OCI-M1 (cell line): Measurements from ENCODE around the gene CPLX1.
"Not testable (repeated sequence)": the region's sequence is repeated elsewhere in the genome, so short reads cannot be mapped to it uniquely, and the experiment has no call there.

Experiments used
- DNase-seq: peaks from one replicate; lab custom pipeline; 2025; lab: John Stamatoyannopoulos, UW

CPLX1 gene

GRCh38 chr4:775485-775884, 50.4 kb downstream of the CPLX1 start:
- DNase-seq = not testable (repeated sequence)

DNA sequence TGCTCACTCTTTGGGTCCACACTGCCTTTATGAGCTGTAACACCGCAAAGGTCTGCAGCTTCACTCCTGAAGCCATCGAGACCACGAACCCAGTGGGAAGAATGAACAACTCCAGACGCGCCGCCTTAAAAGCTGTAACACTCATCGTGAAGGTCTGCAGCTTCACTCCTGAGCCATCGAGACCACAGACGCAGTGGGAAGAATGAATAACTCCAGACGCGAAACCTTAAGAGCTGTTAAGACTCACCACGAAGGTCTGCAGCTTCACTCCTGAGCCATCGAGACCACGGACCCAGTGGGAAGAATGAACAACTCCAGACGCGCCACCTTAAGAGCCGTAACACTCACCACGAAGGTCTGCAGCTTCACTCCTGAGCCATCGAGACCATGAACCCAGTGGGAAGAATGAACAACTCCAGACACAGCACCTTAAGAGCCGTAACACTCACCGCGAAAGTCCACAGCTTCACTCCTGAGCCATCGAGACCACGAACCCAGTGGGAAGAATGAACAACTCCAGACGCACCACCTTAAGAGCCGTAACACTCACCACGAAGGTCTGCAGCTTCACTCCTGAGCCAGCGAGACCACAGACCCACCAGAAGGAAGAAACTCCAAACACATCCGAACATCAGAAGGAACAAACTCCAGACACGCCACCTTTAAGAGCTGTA, 51.4 kb downstream of the CPLX1 start:
- DNase-seq = not testable (repeated sequence)

- no peak for DNase-seq
These were observed 52.7 kb downstream of the CPLX1 start for GRCh38 chr4:773214-773613.

DNA sequence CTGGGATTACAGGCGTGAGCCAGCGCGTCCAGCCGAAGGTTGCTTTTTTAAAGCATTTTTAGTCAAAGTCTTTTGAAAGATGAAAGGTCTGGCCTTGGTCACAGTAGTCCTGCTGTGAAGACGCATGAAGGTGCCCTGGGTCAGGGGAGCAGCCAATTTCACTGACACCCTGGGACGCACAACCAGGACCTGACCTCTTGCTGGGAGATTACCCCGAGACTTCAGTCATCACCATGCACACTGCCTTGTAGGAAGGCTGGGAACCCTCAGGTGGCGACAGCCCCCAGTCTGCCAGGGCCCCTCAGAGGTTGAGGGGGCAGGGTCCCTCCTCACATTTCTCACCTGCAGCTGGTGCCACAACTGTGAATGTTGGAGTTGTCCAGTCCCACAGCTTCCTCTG, 53.2 kb downstream of the CPLX1 start:
- DNase-seq = no peak

- no peak for DNase-seq
These were observed 53.8 kb downstream of the CPLX1 start for GRCh38 chr4:772118-772517.

DNA sequence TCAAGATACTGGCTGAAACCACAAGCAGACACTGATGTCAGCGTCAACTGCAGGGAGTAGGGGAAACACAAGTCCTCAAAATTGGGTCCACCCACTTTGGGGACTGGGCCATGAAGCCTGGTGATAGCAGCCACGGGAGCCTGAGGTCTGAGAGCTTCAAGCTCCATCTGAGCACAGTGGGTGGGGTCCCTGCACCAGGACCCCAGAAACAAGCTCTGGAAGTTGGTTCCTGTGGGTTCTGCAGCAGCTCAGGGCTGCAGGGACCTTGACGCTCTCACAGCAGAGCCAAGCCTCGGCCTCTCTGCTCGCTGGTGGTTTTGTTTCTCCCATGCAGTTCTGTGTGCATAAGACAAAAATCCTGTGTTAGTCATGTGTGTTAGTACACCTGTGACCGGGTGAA, 54.5 kb downstream of the CPLX1 start:
- no peak for DNase-seq

DNA sequence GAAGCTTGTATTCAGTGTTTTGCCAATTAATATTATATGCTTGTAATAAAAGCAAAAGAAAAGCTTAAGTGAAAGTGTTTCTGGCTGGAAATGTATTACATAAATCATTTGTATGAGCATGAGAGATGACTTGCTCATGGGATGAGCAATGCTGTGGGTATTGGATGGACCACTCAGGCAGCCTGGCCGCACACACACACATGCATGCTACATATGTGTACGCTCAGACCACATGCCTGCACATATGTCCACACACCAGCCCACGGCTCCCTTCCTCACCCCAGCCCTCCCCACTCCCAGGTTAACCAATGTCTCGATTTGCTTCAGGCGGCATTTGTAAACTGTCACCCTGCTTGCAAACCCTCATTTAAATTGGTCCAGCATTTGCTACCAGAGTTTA, 55.9 kb downstream of the CPLX1 start:
- DNase-seq = no peak

DNA sequence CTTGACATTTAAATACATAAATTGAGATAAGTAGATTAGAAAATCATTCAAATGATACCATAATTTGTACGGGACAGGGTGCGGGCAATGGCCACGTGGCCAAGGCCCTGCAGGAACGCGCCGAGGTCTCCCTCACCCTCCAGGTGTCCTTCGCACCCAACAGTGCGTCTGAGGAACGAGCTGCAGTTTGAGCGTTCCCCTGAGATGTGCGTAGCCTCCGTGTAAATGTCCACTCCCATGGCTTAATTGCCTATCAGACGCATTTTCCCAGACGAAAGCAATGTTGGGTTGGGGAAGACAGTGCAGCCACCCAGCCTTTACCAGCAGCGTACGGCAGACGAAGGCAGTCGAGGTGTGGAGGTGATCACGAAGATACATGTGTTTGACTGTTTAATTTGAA, 56.4 kb downstream of the CPLX1 start:
- no peak for DNase-seq

- DNase-seq = no peak
These were observed 56.9 kb downstream of the CPLX1 start for GRCh38 chr4:768995-769394.

DNA sequence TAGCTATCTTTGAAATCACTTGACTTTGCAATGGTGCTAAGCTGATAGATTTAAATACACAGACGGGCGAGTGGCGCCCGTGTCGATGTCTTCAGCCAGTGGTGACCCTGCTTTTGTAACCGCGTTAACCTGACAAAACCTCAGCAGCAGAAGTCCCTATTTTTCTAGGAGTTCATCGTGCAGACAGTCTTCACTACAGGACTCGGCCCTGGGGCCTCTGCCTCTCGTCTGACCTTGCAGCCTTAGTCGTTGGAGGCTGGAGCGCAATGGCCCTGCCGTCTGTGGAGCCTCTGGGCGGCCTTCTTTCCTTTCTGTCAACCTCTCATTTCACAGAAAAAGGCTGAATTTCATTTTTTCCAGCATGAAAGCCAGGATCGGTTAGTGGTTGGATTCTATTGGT, 57.9 kb downstream of the CPLX1 start:
- no peak for DNase-seq

GRCh38 chr4:766559-767283, 59.2 kb downstream of the CPLX1 start:
- no peak for DNase-seq

DNA sequence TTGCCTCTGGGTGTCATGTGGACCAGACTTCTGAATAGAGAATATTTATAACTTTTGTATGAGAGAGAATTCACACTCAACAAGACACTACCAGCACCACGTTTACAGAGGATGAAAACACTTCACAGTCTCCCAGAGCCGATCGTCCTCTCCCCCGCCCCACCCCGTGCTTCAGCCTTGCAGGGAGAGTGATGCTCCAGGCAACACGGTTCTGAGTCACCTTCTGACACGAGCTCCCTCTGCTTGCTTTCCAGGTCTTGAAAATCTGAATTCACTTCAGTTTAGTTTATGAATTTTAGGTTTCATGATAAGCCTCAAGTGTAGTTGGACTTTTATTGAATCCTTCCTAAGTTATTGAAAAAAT, 59.8 kb downstream of the CPLX1 start:
- no peak for DNase-seq

- no peak for DNase-seq
These were observed 61.3 kb downstream of the CPLX1 start for GRCh38 chr4:764405-765169.

GRCh38 chr4:763922-764321, 62.0 kb downstream of the CPLX1 start:
- no peak for DNase-seq

DNA sequence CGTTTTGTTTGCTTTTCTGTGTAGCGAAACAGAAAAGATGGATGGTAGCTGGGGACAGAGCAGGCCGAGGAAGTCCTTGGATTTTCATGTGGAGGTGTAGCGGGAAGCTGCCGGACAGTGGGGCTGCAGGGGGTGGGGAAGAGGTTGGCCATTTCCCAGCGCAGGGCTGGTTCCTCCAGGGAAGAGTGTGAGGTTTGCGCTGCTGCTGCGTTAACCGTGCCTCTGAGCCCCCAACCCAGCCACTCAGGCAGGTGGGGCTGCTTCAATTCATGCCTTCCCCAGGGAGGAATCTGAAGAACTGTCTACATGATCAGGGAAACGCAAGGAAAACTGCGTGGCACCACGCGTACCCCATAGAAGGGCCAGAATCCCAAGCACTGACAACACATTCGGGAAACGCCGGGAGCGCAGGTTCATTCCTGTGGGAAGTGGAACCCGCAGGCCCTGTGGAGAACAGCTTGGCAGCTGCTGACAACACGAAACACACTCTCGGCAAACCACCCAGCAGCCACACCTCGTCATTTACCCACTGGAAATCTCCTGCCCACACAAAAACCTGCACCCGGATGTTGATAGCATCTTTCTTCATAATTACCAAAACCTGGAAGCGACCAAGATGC, 62.6 kb downstream of the CPLX1 start:
- DNase-seq = no peak

DNA sequence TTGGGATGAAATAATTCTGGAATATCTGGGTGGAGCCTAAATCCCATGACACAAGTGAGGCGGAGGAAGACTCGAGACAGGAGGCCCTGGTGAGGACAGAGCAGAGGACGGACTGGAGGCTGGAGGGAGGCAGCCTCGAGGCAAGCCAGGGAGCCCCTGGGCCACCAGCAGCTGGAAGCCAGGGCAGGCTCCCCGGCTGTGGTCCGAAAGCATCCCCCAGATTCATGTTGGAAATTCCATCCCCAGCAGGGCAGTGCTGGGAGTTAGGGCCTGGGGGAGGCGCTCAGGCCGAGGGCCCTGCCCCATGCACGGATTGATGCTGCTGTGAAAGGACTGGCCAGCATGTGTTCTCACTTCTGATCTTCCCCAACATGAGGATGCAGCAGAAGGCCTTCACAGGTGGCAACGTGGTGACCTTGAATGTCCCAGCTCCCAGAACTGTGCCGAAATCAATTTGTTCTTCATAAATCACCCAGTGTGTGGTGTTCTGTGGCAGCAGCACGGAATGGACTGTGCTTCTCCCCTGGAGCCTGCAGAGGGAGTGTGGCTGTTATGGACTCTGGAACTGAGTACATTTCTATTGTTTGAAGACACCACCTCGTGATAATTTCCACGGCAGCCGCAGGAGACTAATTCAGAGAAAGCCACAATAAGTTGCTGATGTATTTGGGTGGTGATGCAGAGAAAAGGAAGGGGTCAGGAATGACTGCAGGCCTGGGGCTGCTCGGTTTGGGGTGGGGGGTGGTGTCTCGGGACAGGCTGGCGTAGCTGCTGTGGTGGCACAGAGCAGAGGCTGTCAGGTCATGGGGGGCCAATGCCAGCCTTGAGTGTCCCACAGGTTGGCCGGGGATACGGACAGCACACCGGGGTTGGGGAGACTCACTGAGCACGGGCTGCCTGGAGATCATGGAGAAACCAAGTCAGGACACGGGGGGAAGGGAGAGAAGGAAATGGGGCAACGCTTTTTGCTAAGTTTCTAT, 63.4 kb downstream of the CPLX1 start:
- DNase-seq = no peak

GRCh38 chr4:761739-762138, 64.2 kb downstream of the CPLX1 start:
- DNase-seq = no peak

GRCh38 chr4:761086-761485, 64.8 kb downstream of the CPLX1 start:
- DNase-seq = no peak

DNA sequence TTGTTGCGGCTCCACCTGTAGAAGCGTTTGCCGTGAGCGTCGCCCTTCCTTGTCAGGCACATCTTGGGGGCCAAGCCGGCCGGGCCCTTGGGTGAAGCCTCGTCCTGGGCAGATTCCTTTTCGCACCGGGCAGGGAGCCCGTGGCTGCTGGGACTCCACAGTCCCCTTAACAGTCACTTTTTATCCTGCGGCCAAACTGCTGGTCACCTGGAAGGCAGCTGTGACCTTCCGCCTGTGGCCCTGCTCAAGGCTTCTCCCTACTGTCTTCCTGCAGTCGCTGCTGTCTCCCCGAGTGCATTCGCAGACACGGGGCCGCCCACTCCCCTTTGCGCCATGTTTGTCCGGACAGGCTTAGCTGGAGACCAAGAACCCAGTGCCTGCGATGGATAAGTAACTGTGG, 65.3 kb downstream of the CPLX1 start:
- no peak for DNase-seq

DNA sequence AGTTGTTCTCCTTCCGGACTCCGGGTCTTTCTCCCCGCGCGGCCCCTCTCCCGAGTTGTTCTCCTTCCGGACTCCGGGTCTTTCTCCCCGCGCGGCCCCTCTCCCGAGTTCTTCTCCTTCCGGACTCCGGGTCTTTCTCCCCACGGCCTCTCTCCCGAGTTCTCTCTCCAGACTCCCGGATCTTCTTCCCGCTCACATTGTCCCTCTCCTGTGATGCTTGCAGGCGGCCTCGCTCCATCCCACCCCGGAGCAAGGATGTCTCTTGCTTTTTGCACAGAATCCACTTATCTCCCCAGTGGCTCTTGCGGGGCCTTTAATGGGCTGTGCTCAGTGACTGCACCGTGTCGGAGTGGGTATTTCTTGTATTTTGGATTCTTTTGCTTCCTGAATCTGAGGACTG, 66.1 kb downstream of the CPLX1 start:
- DNase-seq = not testable (repeated sequence)

- no peak for DNase-seq
These were observed 68.8 kb downstream of the CPLX1 start for GRCh38 chr4:757111-757510.
